Measurements from ENCODE around the gene ZMYM2. TPM values are rescaled to one million over a fixed set of nuclear protein-coding genes. Genes with fewer than 3 reads are reported as not detected.

ZMYM2 gene
- total RNA-seq, 2 donors from 2014 or later: 35.7 to 48.1 TPM

GRCh38 chr13:20053016-20053415 lies 94.5 kb downstream of the ZMYM2 start:
- DNase-seq (ENCODE audit: low spot score): no peak
- peaks cover 8% of the 10 kb centered on the region for H3K36me3 ChIP-seq
- peaks cover 0 to 17% of the 10 kb centered on the region in 2 donors for H3K4me1 ChIP-seq
- no peaks in the 10 kb centered on the region for H3K27me3 ChIP-seq
- no peaks in the 10 kb centered on the region for H3K9me3 ChIP-seq
- H3K4me3 ChIP-seq: no peak overlapping the region
- peak overlapping the region in 1 of 2 donors; percentile 38 for H3K27ac ChIP-seq
- no peak for TF ChIP-seq CTCF (IDR thresholded peaks at IDR 0.05)

- H3K9me3 ChIP-seq: no peaks in the 10 kb centered on the region
- no peak for TF ChIP-seq CTCF (IDR thresholded peaks at IDR 0.05)
- DNase-seq (ENCODE audit: low spot score): no peak
- no peak overlapping the region for H3K4me3 ChIP-seq
- peaks cover 16% of the 10 kb centered on the region for H3K36me3 ChIP-seq
- H3K27ac ChIP-seq: no peak overlapping the region
- peaks cover 0 to 15% of the 10 kb centered on the region in 2 donors for H3K4me1 ChIP-seq
- H3K27me3 ChIP-seq: no peaks in the 10 kb centered on the region
Observed at GRCh38 chr13:20053891-20054290, 95.4 kb downstream of the ZMYM2 start.

DNA sequence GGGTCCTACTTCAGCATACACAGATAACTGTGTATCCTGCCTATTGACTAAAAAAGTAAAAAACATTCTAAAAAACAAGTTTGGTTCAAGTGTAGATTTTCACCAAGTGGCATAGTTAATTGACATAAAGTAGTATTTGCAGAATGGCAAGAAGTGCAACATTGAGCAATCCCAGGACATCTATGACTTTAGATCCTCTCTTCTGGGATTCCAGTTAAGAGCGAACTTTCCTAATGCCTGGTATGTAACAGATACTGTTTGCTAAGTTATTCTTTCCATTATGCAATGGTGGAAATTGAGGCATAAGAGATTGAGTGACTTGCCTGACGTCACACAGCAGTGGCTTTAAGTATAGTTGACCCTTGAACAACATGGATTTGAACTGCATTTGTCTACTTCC lies 96.1 kb downstream of the ZMYM2 start:
- Histone ChIP-seq H3K9me3 (no peaks in the 10 kb centered on the region), H3K36me3 (peaks cover 21% of the 10 kb centered on the region), H3K4me1 (peaks cover 0 to 8% of the 10 kb centered on the region in 2 donors)

GRCh38 chr13:20057214-20057613 lies 98.7 kb downstream of the ZMYM2 start:
- Histone ChIP-seq H3K27ac (no peak overlapping the region), H3K27me3 (no peaks in the 10 kb centered on the region), H3K9me3 (no peaks in the 10 kb centered on the region), H3K36me3 (peaks cover 39% of the 10 kb centered on the region), H3K4me1 (peaks cover 0 to 8% of the 10 kb centered on the region in 2 donors), H3K4me3 (no peak overlapping the region)
- no peak for TF ChIP-seq CTCF (IDR thresholded peaks at IDR 0.05)
- DNase-seq (ENCODE audit: low spot score): no peak

More for the DNA sequence above, 96.1 kb downstream of the ZMYM2 start:
- TF ChIP-seq CTCF (IDR thresholded peaks at IDR 0.05): no peak
- Histone ChIP-seq H3K27me3 (no peaks in the 10 kb centered on the region), H3K27ac (no peak overlapping the region), H3K4me3 (no peak overlapping the region)
- DNase-seq (ENCODE audit: low spot score): no peak

DNA sequence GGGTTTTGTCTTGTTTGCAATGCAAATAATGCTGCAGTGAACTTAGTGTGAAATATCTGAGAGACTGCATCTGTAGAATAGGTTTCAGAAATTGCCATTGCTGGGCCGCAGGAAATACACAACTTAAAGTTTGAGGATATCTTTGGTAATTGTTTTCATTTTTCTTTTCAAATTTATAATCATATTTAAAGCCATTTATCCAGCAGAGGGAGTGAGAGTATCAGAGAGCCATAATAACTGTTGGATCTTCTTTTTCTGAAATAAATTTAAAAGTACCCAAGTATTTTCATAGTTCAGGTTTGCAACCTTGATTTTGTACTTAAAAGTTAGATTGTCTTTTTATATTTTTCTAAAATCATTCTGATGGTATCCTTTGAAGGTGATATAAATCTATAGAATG lies 99.4 kb downstream of the ZMYM2 start:
- H3K36me3 ChIP-seq: peaks cover 47% of the 10 kb centered on the region
- H3K4me3 ChIP-seq: no peak overlapping the region
- no peaks in the 10 kb centered on the region for H3K9me3 ChIP-seq
- H3K27me3 ChIP-seq: no peaks in the 10 kb centered on the region
- no peak for DNase-seq (ENCODE audit: low spot score)
- H3K4me1 ChIP-seq: peaks cover 0 to 8% of the 10 kb centered on the region in 2 donors
- TF ChIP-seq CTCF (IDR thresholded peaks at IDR 0.05): peak in 1 of 2 donors; percentile 20
- H3K27ac ChIP-seq: no peak overlapping the region

GRCh38 chr13:20058476-20058875 lies 99.9 kb downstream of the ZMYM2 start:
- Histone ChIP-seq H3K27ac (no peak overlapping the region), H3K36me3 (peaks cover 52% of the 10 kb centered on the region), H3K9me3 (no peaks in the 10 kb centered on the region), H3K27me3 (no peaks in the 10 kb centered on the region), H3K4me1 (peaks cover 0 to 3% of the 10 kb centered on the region in 2 donors), H3K4me3 (no peak overlapping the region)
- DNase-seq (ENCODE audit: low spot score): no peak
- no peak for TF ChIP-seq CTCF (IDR thresholded peaks at IDR 0.05)

Measured in right atrium auricular region (tissue), 2 donors.